ENCODE results near the gene SLC29A3. TPM values are rescaled to one million over a fixed set of nuclear protein-coding genes. Genes with fewer than 3 reads are reported as not detected.

SLC29A3 gene
- total RNA-seq, 1 experiment from 2014 or later, result 9.2 TPM

DNA sequence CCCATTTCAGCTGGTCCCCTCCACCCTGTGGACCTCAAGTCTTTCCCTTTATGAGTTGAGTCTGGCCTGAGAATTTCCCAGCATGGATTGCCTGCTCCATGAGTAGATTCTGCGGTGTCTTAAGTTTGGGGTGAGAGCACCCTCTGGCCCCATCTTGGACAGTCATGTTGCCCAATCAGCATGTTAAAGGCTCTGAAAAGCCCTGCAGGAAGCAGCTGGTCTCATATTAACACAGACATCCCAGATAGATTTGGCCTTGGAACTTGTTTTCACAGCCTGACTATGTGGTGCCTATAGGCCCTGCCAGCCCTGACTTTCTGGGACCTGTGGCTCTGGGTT lies 15.5 kb upstream of the SLC29A3 start:
- Histone ChIP-seq H4K91ac (ENCODE audit: insufficient read length, low read depth, low read length) (no peak overlapping the region), H2BK20ac (ENCODE audit: low read depth, low read length, poor library complexity, severe bottlenecking) (no peak overlapping the region)

More for the DNA sequence above, 15.5 kb upstream of the SLC29A3 start:
- Histone ChIP-seq H3K56ac (ENCODE audit: insufficient read length, low read depth, low read length) (no peak overlapping the region), H3K4me2 (ENCODE audit: insufficient read depth, insufficient read length, low read length) (no peak overlapping the region), H3K27me3 (ENCODE audit: insufficient read depth, low read length) (no peaks in the 10 kb centered on the region), H2BK15ac (ENCODE audit: low read depth, low read length) (no peak overlapping the region), H3K4me1 (ENCODE audit: insufficient read depth, low read length) (no peaks in the 10 kb centered on the region), H4K20me1 (ENCODE audit: control insufficient read depth, insufficient read depth, insufficient read length) (no peaks in the 10 kb centered on the region), H3K4ac (ENCODE audit: low read depth, low read length) (no peak overlapping the region), H3T11ph (ENCODE audit: low read length) (no peak overlapping the region), H4K5ac (ENCODE audit: insufficient read length, low read depth, low read length) (no peak overlapping the region), H4K8ac (replicated peaks; ENCODE audit: insufficient read length, low read depth, low read length) (no peak overlapping the region), H2AK5ac (ENCODE audit: insufficient read length, low read length) (no peak overlapping the region), H2BK5ac (ENCODE audit: insufficient read length, low read length) (no peak overlapping the region), H3K18ac (ENCODE audit: insufficient read length, low read depth, low read length) (no peak overlapping the region), H3K79me1 (ENCODE audit: insufficient read depth, low read depth, low read length, poor library complexity, severe bottlenecking) (no peaks in the 10 kb centered on the region), H2AFZ (ENCODE audit: low read length) (no peak overlapping the region), H2BK120ac (ENCODE audit: low read depth, low read length, poor library complexity, severe bottlenecking) (no peak overlapping the region), H3K9me3 (ENCODE audit: control insufficient read depth, low read depth, low read length) (no peaks in the 10 kb centered on the region), H3K9ac (ENCODE audit: extremely low read depth, insufficient read length, low read length) (no peak overlapping the region), H3K23ac (ENCODE audit: insufficient read length, low read depth, low read length) (no peak overlapping the region), H3K27ac (ENCODE audit: insufficient read length, low read depth, low read length) (no peak overlapping the region), H2BK12ac (ENCODE audit: insufficient read length, low read depth, low read length) (no peak overlapping the region), H3K14ac (ENCODE audit: insufficient read depth, low read length) (no peak overlapping the region), H3K23me2 (ENCODE audit: insufficient read length, low read depth, low read length, poor library complexity, severe bottlenecking) (no peaks in the 10 kb centered on the region), H3K79me2 (ENCODE audit: insufficient read depth, low read length) (no peaks in the 10 kb centered on the region)
- no peak; the same call in 2 of the 3 replicates for TF ChIP-seq CTCF (conservative IDR thresholded peaks at IDR 0.05)
- no CpG with 5 or more reads among the region's 1 CpG for WGBS (ENCODE audit: extremely low coverage, insufficient read length, low lambda C conversion rate)
- peak overlapping the region in 1 of 3 experiments; percentile 44; a peak in 1 of 7 replicates for H3K27ac Mint-ChIP-seq
- H3K4me1 Mint-ChIP-seq, result 0 out of 4 replicates have a peak, but pooled peaks cover 0 to 4% of the 10 kb centered on the region in 2 experiments
- no peaks in the 10 kb centered on the region; the same call in 1 of the 2 replicates for H3K27me3 Mint-ChIP-seq (ENCODE audit: low read depth)
- H3K4me3 Mint-ChIP-seq, result no peak overlapping the region
- H3K36me3 Mint-ChIP-seq (ENCODE audit: insufficient read depth in 1 of 3, low read depth in 3 of 3), result peaks cover 0 to 13% (median 0%) of the 10 kb centered on the region in 3 experiments; a peak in 4 of 7 replicates
- no peaks in the 10 kb centered on the region for H3K9me3 Mint-ChIP-seq
- DNase-seq, result no peak

Measured in H9 (cell line).